Liver (tissue), 9 donors: Measurements from ENCODE around the gene ADAM10. TPM values are rescaled to one million over a fixed set of nuclear protein-coding genes. Genes with fewer than 3 reads are reported as not detected.

Experiments used
- DNase-seq: peaks from one replicate; pipeline ENCODE4 v3.0.0-alpha.2; 2017; ENCODE audit warnings: low spot score
- H3K27ac ChIP-seq, 2 donors: one replicate each; pipeline ENCODE4 v1.7.0; 2013; ENCODE audit warnings: inconsistent platforms in 2 of 2, low read length in 2 of 2, control low read depth in 1 of 2, low read depth in 1 of 2, mild to moderate bottlenecking in 1 of 2
- H3K27me3 ChIP-seq, 4 donors: one replicate each; pipeline versions ENCODE4 v1.6.1 to v1.7.0; 2013; ENCODE audit warnings: low read length in 3 of 4, inconsistent platforms in 1 of 4, mild to moderate bottlenecking in 1 of 4, moderate library complexity in 1 of 4; ENCODE audit not compliant: control insufficient read depth in 4 of 4, insufficient read depth in 4 of 4
- H3K36me3 ChIP-seq, 4 donors: one replicate each; pipeline versions ENCODE4 v1.6.1 to v1.7.0; 2013; ENCODE audit warnings: low read length in 3 of 4, mild to moderate bottlenecking in 3 of 4, low read depth in 1 of 4, moderate library complexity in 1 of 4; ENCODE audit not compliant: control insufficient read depth in 4 of 4, insufficient read depth in 3 of 4
- H3K4me1 ChIP-seq, 4 donors: one replicate each; pipeline versions ENCODE4 v1.6.1 to v1.7.0; 2013; ENCODE audit warnings: low read length in 3 of 4, mild to moderate bottlenecking in 3 of 4, moderate library complexity in 1 of 4; ENCODE audit not compliant: control insufficient read depth in 4 of 4, insufficient read depth in 4 of 4
- H3K4me3 ChIP-seq, 3 donors: one replicate each; pipeline versions ENCODE4 v1.6.1 to v1.7.0; 2013; ENCODE audit warnings: low read length in 3 of 3, control low read depth in 1 of 3, low read depth in 1 of 3, mild to moderate bottlenecking in 1 of 3
- H3K9ac ChIP-seq, 2 donors: one replicate each; pipeline ENCODE4 v1.7.0; 2013; ENCODE audit warnings: low read length in 2 of 2, mild to moderate bottlenecking in 2 of 2, moderate library complexity in 2 of 2, control low read depth in 1 of 2, low read depth in 1 of 2
- H3K9me3 ChIP-seq, 4 donors: one replicate each; pipeline versions ENCODE4 v1.6.1 to v1.7.0; 2013; ENCODE audit warnings: low read length in 3 of 4; ENCODE audit not compliant: control insufficient read depth in 4 of 4
- EGR1 ChIP-seq, 2 donors: IDR thresholded peaks; 2 replicates each; pipeline ENCODE4 v1.6.1; 2016 to 2018; ENCODE audit warnings: antibody characterized with exemption in 2 of 2, low read depth in 2 of 2
- FOXA1 ChIP-seq: IDR thresholded peaks from 2 replicates; pipeline ENCODE4 v1.6.1; 2016; ENCODE audit warnings: antibody characterized with exemption
- FOXA2 ChIP-seq: IDR thresholded peaks from 2 replicates; pipeline ENCODE4 v1.6.1; 2016; ENCODE audit warnings: antibody characterized with exemption
- GABPA ChIP-seq, 2 donors: IDR thresholded peaks in 1 of 2; conservative IDR thresholded peaks in 1 of 2; 2 replicates each; pipeline ENCODE4 v1.6.1; 2016; ENCODE audit warnings: antibody characterized with exemption in 2 of 2, mild to moderate bottlenecking in 1 of 2, moderate library complexity in 1 of 2
- HNF4A ChIP-seq, 2 donors: conservative IDR thresholded peaks; 2 replicates each; pipeline ENCODE4 v1.6.1; 2016; ENCODE audit warnings: antibody characterized with exemption in 2 of 2, mild to moderate bottlenecking in 2 of 2
- HNF4G ChIP-seq: IDR thresholded peaks from 2 replicates; pipeline ENCODE4 v1.6.1; 2016; ENCODE audit warnings: antibody characterized with exemption
- JUND ChIP-seq, 2 donors: IDR thresholded peaks; 2 replicates each; pipeline ENCODE4 v1.6.1; 2016; ENCODE audit warnings: antibody characterized with exemption in 2 of 2
- MAX ChIP-seq: IDR thresholded peaks from 2 replicates; pipeline ENCODE4 v1.6.1; 2016; ENCODE audit warnings: antibody characterized with exemption
- NR2F2 ChIP-seq: IDR thresholded peaks from 2 replicates; pipeline ENCODE4 v1.6.1; 2016; ENCODE audit warnings: antibody characterized with exemption
- RAD21 ChIP-seq, 2 donors: IDR thresholded peaks; 2 replicates each; pipeline ENCODE4 v1.6.1; 2016; ENCODE audit warnings: antibody characterized with exemption in 2 of 2, mild to moderate bottlenecking in 2 of 2
- RXRA ChIP-seq, 2 donors: IDR thresholded peaks; 2 replicates each; pipeline ENCODE4 v1.6.1; 2017 to 2018; ENCODE audit warnings: antibody characterized with exemption in 2 of 2, mild to moderate bottlenecking in 1 of 2
- SP1 ChIP-seq: IDR thresholded peaks from 2 replicates; pipeline ENCODE4 v1.6.1; 2018; ENCODE audit warnings: antibody characterized with exemption, mild to moderate bottlenecking
- TAF1 ChIP-seq: conservative IDR thresholded peaks from 2 replicates; pipeline ENCODE4 v1.6.1; 2016; ENCODE audit warnings: antibody characterized with exemption, mild to moderate bottlenecking
- YY1 ChIP-seq: IDR thresholded peaks from 2 replicates; pipeline ENCODE4 v1.6.1; 2016; ENCODE audit warnings: antibody characterized with exemption, mild to moderate bottlenecking
- WGBS: extraction: QIAGEN DNeasy Blood & Tissue Kit; methylation state at CpG from one replicate; pipeline ENCODE4 v1.1.7; 2013; 5-methylcytosine and 5-hydroxymethylcytosine counted together
- polyA plus RNA-seq, 2 donors: library from polyadenylated mRNA; stranded (reverse) in 1 of 2; unstranded in 1 of 2; fragments of 200-250 nt in 1 of 2; fragments of >200 nt in 1 of 2; fragmentation: Nextera tagmentation in 1 of 2; extraction: Ambion mirVana in 1 of 2; gene quantifications; one replicate each; pipeline versions ENCODE4 v1.2.1 to v1.2.3, GENCODE V29; 2013 to 2015
- total RNA-seq, 2 donors: library from RNA; depleted of rRNA; stranded (reverse); fragments of >200 nt; gene quantifications; one replicate each; pipeline ENCODE4 v1.2.3, GENCODE V29; 2014
- TF ChIP-seq, protein P1 (sequence below): IDR thresholded peaks from 2 replicates; pipeline ENCODE4 v1.6.1; 2016; ENCODE audit warnings: antibody characterized with exemption
- TF ChIP-seq, protein P2 (sequence below): IDR thresholded peaks from 2 replicates; pipeline ENCODE4 v1.6.1; 2016; ENCODE audit warnings: antibody characterized with exemption
- TF ChIP-seq, protein P3 (sequence below): fragments of 150-350 bp; IDR thresholded peaks from 2 replicates; pipeline ENCODE4 v1.5.1; 2017; ENCODE audit warnings: improper control_type of control experiment, low read depth, low read length; ENCODE audit not compliant: missing input control
- donor health status: healthy.
- donor health status: healthy.
- donor health status: healthy.
- donor health status: healthy.
- donor health status: healthy.

The ADAM10 gene
- total and polyA plus RNA-seq, 4 donors = 12.6 to 55.6 (median 34.6) TPM

DNA sequence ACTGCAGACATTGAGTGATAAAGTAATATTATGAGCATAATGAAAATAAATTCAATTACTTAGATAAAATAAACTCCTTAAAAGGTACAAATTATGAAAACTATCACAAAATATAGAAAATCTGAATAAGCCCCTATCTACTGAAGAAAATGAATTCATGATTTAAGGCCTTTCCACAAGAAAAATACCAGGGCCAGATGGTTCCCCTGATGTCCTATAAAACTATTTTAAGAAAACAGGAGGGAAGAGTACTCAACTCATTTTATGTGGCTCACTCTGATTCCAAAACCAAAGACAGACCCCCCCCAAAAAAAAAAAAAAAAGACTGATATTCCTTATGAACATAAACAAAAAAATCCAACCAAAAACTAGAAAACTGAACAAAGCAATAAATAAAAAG is 59.9 kb downstream of the ADAM10 start (continued):
- TF ChIP-seq RXRA (IDR thresholded peaks at IDR 0.05) = no peak

DNA sequence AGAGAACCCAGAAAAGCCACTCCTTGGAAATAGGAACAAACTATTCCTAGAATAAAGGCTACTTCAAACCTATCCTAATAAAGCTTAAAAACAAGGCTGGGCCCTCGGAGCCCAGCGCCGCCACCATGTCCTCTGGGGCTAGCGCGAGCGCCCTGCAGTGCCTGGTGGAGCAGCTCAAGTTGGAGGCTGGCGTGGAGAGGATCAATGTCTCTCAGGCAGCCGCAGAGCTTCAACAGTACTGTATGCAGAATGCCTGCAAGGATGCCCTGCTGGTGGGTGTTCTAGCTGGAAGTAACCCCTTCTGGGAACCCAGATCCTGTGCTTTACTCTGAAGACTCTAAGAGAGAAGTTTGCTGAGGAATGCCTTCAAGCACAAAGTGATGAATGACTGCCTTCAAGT is 63.2 kb downstream of the ADAM10 start:
- Histone ChIP-seq H3K36me3 (no peaks in the 10 kb centered on the region), H3K9me3 (no peaks in the 10 kb centered on the region), H3K4me1 (peaks cover 2 to 5% (median 2%) of the 10 kb centered on the region in 4 donors), H3K27me3 (no peaks in the 10 kb centered on the region), H3K4me3 (no peak overlapping the region), H3K9ac (no peak overlapping the region), H3K27ac (no peak overlapping the region)
- DNase-seq = no peak
- TF ChIP-seq TAF1 = no peak
- no peak for TF ChIP-seq RAD21 (IDR thresholded peaks at IDR 0.05)
- no peak for TF ChIP-seq JUND (IDR thresholded peaks at IDR 0.05)
- TF ChIP-seq RXRA (IDR thresholded peaks at IDR 0.05) = no peak
- no peak for TF ChIP-seq EGR1 (IDR thresholded peaks at IDR 0.05; ENCODE audit: low read depth in 2 of 2)
- TF ChIP-seq FOXA1 = no peak
- TF ChIP-seq SP1 = no peak
- TF ChIP-seq, protein P1, sequence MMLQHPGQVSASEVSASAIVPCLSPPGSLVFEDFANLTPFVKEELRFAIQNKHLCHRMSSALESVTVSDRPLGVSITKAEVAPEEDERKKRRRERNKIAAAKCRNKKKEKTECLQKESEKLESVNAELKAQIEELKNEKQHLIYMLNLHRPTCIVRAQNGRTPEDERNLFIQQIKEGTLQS = no peak
- TF ChIP-seq HNF4A (conservative IDR thresholded peaks at IDR 0.05) = no peak
- TF ChIP-seq, protein P2, sequence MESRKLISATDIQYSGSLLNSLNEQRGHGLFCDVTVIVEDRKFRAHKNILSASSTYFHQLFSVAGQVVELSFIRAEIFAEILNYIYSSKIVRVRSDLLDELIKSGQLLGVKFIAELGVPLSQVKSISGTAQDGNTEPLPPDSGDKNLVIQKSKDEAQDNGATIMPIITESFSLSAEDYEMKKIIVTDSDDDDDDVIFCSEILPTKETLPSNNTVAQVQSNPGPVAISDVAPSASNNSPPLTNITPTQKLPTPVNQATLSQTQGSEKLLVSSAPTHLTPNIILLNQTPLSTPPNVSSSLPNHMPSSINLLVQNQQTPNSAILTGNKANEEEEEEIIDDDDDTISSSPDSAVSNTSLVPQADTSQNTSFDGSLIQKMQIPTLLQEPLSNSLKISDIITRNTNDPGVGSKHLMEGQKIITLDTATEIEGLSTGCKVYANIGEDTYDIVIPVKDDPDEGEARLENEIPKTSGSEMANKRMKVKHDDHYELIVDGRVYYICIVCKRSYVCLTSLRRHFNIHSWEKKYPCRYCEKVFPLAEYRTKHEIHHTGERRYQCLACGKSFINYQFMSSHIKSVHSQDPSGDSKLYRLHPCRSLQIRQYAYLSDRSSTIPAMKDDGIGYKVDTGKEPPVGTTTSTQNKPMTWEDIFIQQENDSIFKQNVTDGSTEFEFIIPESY = no peak
- TF ChIP-seq YY1 = no peak
- TF ChIP-seq GABPA (IDR thresholded peaks at IDR 0.05 in 1 of 2, conservative IDR thresholded peaks at IDR 0.05 in 1 of 2) = no peak
- TF ChIP-seq MAX = no peak
- no peak for TF ChIP-seq FOXA2
- no peak for TF ChIP-seq NR2F2
- 98% methylated on average over 8 of the region's 8 CpGs for WGBS

- no peak for TF ChIP-seq SP1
- no peak for TF ChIP-seq NR2F2
- no peak for TF ChIP-seq MAX
- no peak for TF ChIP-seq TAF1
- no peak for TF ChIP-seq HNF4G
- no peak for TF ChIP-seq JUND (IDR thresholded peaks at IDR 0.05)
- TF ChIP-seq RAD21 (IDR thresholded peaks at IDR 0.05) = no peak
- no peak for TF ChIP-seq GABPA (IDR thresholded peaks at IDR 0.05 in 1 of 2, conservative IDR thresholded peaks at IDR 0.05 in 1 of 2)
- TF ChIP-seq YY1 = no peak
- no peak for TF ChIP-seq RXRA (IDR thresholded peaks at IDR 0.05)
- TF ChIP-seq, protein P3, sequence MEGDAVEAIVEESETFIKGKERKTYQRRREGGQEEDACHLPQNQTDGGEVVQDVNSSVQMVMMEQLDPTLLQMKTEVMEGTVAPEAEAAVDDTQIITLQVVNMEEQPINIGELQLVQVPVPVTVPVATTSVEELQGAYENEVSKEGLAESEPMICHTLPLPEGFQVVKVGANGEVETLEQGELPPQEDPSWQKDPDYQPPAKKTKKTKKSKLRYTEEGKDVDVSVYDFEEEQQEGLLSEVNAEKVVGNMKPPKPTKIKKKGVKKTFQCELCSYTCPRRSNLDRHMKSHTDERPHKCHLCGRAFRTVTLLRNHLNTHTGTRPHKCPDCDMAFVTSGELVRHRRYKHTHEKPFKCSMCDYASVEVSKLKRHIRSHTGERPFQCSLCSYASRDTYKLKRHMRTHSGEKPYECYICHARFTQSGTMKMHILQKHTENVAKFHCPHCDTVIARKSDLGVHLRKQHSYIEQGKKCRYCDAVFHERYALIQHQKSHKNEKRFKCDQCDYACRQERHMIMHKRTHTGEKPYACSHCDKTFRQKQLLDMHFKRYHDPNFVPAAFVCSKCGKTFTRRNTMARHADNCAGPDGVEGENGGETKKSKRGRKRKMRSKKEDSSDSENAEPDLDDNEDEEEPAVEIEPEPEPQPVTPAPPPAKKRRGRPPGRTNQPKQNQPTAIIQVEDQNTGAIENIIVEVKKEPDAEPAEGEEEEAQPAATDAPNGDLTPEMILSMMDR = no peak
- no peak for DNase-seq
- H3K4me3 ChIP-seq = no peak overlapping the region
- H3K27me3 ChIP-seq = no peaks in the 10 kb centered on the region
- H3K36me3 ChIP-seq = no peaks in the 10 kb centered on the region
- no peak overlapping the region for H3K27ac ChIP-seq
- peaks cover 1 to 5% (median 2%) of the 10 kb centered on the region in 4 donors for H3K4me1 ChIP-seq
- no peak overlapping the region for H3K9ac ChIP-seq
- 90% methylated on average over 4 of the region's 4 CpGs for WGBS
- no peaks in the 10 kb centered on the region for H3K9me3 ChIP-seq
These were observed 64.8 kb downstream of the ADAM10 start for GRCh38 chr15:58684751-58685150.
